ENCODE measurements around the gene CARS2. TPM values are rescaled to one million over a fixed set of nuclear protein-coding genes. Genes with fewer than 3 reads are reported as not detected.

The CARS2 gene
- total RNA-seq, 1 experiment from 2014 or later = 88.3 TPM

Other genes starting within 250 kb of the CARS2 start
- gene RAB20, start 144.4 kb downstream of the CARS2 start, total RNA-seq (2014; rRNA removed; shearing (Covaris generic)) = 145 and 147 TPM in 2 replicates
- 43.3 and 44.5 TPM in 2 replicates for gene NAXD, start 90.6 kb downstream of the CARS2 start, total RNA-seq (2014; rRNA removed; shearing (Covaris generic))
- gene ING1, start 7.6 kb upstream of the CARS2 start, total RNA-seq (2014; rRNA removed; shearing (Covaris generic)) = 59.4 and 61.3 TPM in 2 replicates
- 279 and 308 TPM in 2 replicates for gene ANKRD10, start 209.0 kb upstream of the CARS2 start, total RNA-seq (2014; rRNA removed; shearing (Covaris generic))